ENCODE measurements around the gene ZNF679. TPM values are rescaled to one million over a fixed set of nuclear protein-coding genes. Genes with fewer than 3 reads are reported as not detected.
"Not testable (repeated sequence)": the region's sequence is repeated elsewhere in the genome, so short reads cannot be mapped to it uniquely, and the experiment has no call there.

ZNF679 gene
- polyA plus RNA-seq, 1 experiment, result not detected

DNA sequence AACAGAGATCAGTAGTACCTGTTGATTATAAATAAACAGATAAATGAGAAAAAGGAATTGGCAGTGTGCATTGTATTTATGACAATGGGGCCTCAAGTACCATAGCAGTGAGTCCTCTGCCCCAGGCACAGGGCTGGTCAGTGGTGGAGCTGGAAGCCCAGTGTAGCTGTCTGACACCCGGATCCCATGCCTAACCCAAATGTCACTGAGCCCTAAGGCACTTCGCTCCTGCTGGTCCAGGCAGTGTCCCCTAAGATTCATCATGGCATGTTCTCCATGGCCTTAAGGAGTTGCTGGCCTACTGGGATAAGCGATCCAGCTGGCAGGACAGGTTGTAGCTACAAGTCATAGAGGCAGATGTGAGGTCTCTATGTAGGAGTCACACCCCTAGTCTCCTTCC, 82.2 kb downstream of the ZNF679 start:
- ChIA-PET CTCF (no interaction called here), POLR2A (no interaction called here)
- peaks cover 8% of the 10 kb centered on the region for H3K9me3 ChIP-seq (ENCODE audit: control insufficient read depth, insufficient read depth, low read length)
- H3K4me3 ChIP-seq (ENCODE audit: low read depth, low read length), result no peak overlapping the region
- no peak overlapping the region for H3K27ac ChIP-seq (ENCODE audit: low read depth, low read length)
- TF ChIP-seq, protein P1, sequence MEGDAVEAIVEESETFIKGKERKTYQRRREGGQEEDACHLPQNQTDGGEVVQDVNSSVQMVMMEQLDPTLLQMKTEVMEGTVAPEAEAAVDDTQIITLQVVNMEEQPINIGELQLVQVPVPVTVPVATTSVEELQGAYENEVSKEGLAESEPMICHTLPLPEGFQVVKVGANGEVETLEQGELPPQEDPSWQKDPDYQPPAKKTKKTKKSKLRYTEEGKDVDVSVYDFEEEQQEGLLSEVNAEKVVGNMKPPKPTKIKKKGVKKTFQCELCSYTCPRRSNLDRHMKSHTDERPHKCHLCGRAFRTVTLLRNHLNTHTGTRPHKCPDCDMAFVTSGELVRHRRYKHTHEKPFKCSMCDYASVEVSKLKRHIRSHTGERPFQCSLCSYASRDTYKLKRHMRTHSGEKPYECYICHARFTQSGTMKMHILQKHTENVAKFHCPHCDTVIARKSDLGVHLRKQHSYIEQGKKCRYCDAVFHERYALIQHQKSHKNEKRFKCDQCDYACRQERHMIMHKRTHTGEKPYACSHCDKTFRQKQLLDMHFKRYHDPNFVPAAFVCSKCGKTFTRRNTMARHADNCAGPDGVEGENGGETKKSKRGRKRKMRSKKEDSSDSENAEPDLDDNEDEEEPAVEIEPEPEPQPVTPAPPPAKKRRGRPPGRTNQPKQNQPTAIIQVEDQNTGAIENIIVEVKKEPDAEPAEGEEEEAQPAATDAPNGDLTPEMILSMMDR (IDR thresholded peaks at IDR 0.05; ENCODE audit: low read depth, low read length), result no peak
- no peak for DNase-seq (ENCODE audit: low read depth, low spot score)
- no peaks in the 10 kb centered on the region for H3K27me3 ChIP-seq (ENCODE audit: control insufficient read depth, insufficient read depth, low read length)

DNA sequence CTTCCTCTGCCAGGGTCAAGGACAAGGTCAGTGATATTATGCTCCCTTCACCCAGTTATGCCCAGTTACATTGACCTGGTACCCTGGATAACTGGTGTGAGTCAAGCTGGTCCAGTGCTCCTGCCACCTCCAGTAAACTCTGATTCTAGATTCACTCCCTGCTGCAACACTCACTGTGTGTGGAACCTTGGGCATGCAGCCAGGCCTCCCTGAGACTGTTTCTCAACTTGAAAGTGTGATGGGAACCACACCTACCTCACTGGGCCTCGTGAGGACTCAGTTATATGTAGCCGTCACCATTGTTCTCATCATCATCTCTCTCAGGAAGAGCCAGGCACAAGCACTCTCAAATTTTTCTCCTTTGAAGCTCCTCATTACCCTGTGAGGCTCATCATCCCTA, 84.6 kb downstream of the ZNF679 start:
- POLR2A ChIA-PET, result no interaction called here
- TF ChIP-seq, protein P1 (IDR thresholded peaks at IDR 0.05; ENCODE audit: low read depth, low read length), result no peak
- H3K27me3 ChIP-seq (ENCODE audit: control insufficient read depth, insufficient read depth, low read length), result no peaks in the 10 kb centered on the region
- H3K9me3 ChIP-seq (ENCODE audit: control insufficient read depth, insufficient read depth, low read length), result peaks cover 2% of the 10 kb centered on the region; the same call in 1 of the 2 replicates
- H3K27ac ChIP-seq (ENCODE audit: low read depth, low read length), result no peak overlapping the region
- DNase-seq (ENCODE audit: low read depth, low spot score), result no peak
- CTCF ChIA-PET, result no interaction called here
- H3K4me3 ChIP-seq (ENCODE audit: low read depth, low read length), result no peak overlapping the region

DNA sequence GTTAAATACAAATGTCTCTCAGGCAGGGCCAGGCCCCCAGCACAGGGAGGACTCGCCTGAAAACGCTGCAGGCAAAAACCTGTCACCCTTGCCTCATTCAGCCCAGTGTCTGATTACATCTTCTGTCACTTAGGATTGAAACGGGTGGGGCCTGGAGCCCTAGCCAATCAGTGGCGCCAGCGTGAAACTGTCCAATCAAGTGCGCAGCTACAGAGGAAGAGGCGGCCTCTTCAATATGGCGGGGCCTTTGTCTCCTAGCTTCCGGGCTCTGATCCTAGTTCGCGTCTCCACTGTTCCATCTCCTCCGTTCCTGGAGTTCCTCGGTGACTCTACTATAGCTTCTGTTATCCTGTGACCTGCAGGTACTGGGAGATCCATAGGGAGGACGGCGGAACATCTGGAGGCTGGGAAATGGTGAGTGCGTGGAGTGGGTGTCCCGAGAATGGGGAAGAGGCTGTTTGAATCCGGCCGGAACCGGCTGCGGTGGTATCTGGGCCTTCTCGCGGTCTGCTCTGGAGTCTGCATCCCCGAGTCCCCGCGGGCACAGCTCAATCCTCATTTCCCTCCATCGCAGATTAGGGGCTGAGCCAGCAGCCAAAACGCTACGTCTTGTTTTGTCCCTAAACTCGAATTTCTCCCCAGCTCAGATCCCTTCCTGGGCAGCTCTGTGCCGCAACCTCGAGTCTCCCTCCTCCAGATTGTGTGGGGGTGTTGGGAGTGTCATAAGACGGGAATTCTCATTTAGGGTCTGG, 85.6 kb downstream of the ZNF679 start, which contains the start of gene ZNF736:
TSS of gene ZNF736 (plus strand) at position 222 of the 752 bp plus-strand sequence. CDS start at position 412, 190 bp downstream.
- peak; percentile 78 for DNase-seq (ENCODE audit: low read depth, low spot score)
- H3K4me3 ChIP-seq (ENCODE audit: low read depth, low read length), result peak within 1 kb of the TSS; percentile 94
- H3K9me3 ChIP-seq (ENCODE audit: control insufficient read depth, insufficient read depth, low read length), result no peaks in the 10 kb centered on the region; the same call in 1 of the 2 replicates
- no peaks in the 10 kb centered on the region for H3K27me3 ChIP-seq (ENCODE audit: control insufficient read depth, insufficient read depth, low read length)
- ChIA-PET CTCF (no interaction called here), POLR2A (no interaction called here)
- H3K27ac ChIP-seq (ENCODE audit: low read depth, low read length), result peak within 1 kb of the TSS; percentile 82
- TF ChIP-seq, protein P1 (IDR thresholded peaks at IDR 0.05; ENCODE audit: low read depth, low read length), result no peak

DNA sequence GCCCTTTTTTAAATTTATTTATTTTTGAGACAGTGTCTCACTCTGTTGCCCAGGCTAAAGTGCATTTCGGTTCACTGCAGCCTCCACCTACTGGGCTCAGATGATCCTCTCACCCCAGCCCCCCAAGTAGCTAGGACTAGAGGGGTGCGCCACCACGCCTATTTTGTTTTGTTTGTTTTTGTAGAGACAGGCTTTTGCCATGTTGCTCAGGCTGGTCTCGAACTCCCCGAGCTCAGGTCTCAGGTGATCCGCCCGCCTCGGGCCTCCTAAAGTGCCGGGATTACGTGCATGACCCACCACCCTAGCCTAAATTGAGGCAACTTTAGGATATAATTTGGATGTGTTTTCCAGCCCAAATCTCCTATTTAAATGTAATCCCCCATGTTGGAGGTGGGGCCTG, 86.3 kb downstream of the ZNF679 start:
- peak overlapping the region; percentile 94 for H3K4me3 ChIP-seq (ENCODE audit: low read depth, low read length)
- ChIA-PET CTCF (no interaction called here), POLR2A (no interaction called here)
- no peaks in the 10 kb centered on the region; the same call in none of the 2 replicates for H3K9me3 ChIP-seq (ENCODE audit: control insufficient read depth, insufficient read depth, low read length)
- no peaks in the 10 kb centered on the region for H3K27me3 ChIP-seq (ENCODE audit: control insufficient read depth, insufficient read depth, low read length)
- TF ChIP-seq, protein P1 (IDR thresholded peaks at IDR 0.05; ENCODE audit: low read depth, low read length), result no peak
- H3K27ac ChIP-seq (ENCODE audit: low read depth, low read length), result peak overlapping the region; percentile 82
- no peak for DNase-seq (ENCODE audit: low read depth, low spot score)

DNA sequence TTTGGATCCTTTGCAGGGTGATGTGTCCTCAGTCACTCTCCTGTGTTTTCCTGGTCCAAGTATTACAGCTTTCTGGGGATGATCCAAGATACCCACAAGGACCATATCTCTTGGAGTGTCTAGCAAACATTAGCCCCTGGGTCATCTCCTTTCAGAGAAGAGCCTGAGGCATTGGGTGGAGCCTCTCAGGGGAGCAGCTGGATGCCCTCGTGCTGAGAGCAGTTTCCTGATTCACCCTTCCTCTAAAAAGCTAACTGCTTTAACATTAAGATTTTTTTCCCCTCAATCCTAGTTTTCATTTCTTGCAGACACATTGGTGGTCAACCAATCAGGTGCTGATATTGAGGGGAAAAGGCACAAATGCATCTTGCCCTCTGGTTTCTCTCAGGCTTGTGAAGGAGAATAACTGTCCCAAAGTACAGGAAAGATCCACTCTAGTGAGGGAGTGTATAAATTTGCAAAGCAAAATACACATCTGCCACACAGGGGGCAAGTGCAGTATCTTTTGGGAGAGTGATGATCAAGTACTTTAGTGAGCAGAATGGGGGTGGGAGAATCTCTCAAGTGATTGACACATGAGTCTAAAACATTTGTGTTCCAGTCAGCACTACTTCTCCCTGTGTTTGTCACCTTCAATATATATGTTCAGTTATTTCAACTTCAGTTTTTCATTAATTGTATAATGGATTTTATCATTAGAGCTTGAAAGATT, 87.9 kb downstream of the ZNF679 start:
- POLR2A ChIA-PET, result interaction anchor here (1.0 kb wide), 1 partner anchor 9 kb away, joined by 4 read pairs; no protein-coding TSS in a partner anchor
- CTCF ChIA-PET; DNase-seq (ENCODE audit: low read depth, low spot score): not testable (repeated sequence)

More for the DNA sequence above, 87.9 kb downstream of the ZNF679 start:
- not testable (repeated sequence) for H3K9me3 ChIP-seq (ENCODE audit: control insufficient read depth, insufficient read depth, low read length); H3K27ac ChIP-seq (ENCODE audit: low read depth, low read length); H3K27me3 ChIP-seq (ENCODE audit: control insufficient read depth, insufficient read depth, low read length); H3K4me3 ChIP-seq (ENCODE audit: low read depth, low read length)

Other genes with a start within 250 kb of the ZNF679 start
- not detected in 2 replicates for gene ZNF722, start 229.6 kb upstream of the ZNF679 start, polyA plus RNA-seq (2011; rRNA removed)
- gene ZNF727, start 183.0 kb upstream of the ZNF679 start, polyA plus RNA-seq (2011; rRNA removed), result not detected in 2 replicates
- gene ZNF735, start 21.3 kb upstream of the ZNF679 start, polyA plus RNA-seq (2011; rRNA removed), result not detected in 2 replicates
- gene ZNF736, start 85.5 kb downstream of the ZNF679 start, polyA plus RNA-seq (2011; rRNA removed), result 4.9 and 5.1 TPM in 2 replicates